Lower leg skin (tissue), 3 donors: ENCODE results near the gene HDAC9.

Experiments used
- POLR2A ChIP-seq, 2 donors: fragments of 450-650 bp; IDR thresholded peaks; one replicate each; pipeline ENCODE4 v1.6.1; 2016 to 2017; ENCODE audit warnings: antibody characterized with exemption in 2 of 2, mild to moderate bottlenecking in 1 of 2, moderate library complexity in 1 of 2
- TF ChIP-seq, protein P1 (sequence below), 3 donors: fragments of 450-650 bp; IDR thresholded peaks; one replicate each; pipeline ENCODE4 v1.5.1; 2016; ENCODE audit warnings: antibody characterized with exemption in 3 of 3, mild to moderate bottlenecking in 3 of 3, moderate library complexity in 2 of 3

DNA sequence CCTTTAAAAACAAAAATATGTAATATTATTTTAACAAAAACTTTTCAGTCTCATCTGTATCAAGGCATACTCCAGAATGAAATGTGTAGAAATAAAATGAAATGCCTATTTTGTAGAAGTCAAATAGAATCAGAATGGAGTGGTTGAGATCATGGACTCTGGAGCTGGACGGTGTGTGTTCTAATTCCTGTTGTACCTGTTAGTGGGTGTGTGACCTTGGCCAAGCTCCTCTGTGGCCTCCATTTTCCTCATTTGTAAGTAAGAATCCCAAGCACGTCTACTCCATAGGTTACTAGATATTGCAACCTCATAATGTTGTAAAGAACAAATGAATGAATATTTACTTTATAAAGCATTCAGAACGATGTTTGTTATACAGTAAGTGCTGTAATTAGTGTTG is 74.9 kb downstream of the HDAC9 start:
- TF ChIP-seq, protein P1, sequence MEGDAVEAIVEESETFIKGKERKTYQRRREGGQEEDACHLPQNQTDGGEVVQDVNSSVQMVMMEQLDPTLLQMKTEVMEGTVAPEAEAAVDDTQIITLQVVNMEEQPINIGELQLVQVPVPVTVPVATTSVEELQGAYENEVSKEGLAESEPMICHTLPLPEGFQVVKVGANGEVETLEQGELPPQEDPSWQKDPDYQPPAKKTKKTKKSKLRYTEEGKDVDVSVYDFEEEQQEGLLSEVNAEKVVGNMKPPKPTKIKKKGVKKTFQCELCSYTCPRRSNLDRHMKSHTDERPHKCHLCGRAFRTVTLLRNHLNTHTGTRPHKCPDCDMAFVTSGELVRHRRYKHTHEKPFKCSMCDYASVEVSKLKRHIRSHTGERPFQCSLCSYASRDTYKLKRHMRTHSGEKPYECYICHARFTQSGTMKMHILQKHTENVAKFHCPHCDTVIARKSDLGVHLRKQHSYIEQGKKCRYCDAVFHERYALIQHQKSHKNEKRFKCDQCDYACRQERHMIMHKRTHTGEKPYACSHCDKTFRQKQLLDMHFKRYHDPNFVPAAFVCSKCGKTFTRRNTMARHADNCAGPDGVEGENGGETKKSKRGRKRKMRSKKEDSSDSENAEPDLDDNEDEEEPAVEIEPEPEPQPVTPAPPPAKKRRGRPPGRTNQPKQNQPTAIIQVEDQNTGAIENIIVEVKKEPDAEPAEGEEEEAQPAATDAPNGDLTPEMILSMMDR (IDR thresholded peaks at IDR 0.05) = no peak
- TF ChIP-seq POLR2A (IDR thresholded peaks at IDR 0.05) = no peak
